Measurements from ENCODE around the gene ITPR1.

ITPR1 gene

GRCh38 chr3:4744405-4745234 is 251.5 kb downstream of the ITPR1 start:
- Histone ChIP-seq H3K27me3 (ENCODE audit: insufficient read depth, poor library complexity, severe bottlenecking) (no peaks in the 10 kb centered on the region), H3K27ac (replicated peaks) (no peak overlapping the region), H3K4me3 (replicated peaks; ENCODE audit: insufficient read depth, low read length) (no peak overlapping the region)
- TF ChIP-seq GABPA (IDR thresholded peaks at IDR 0.05; ENCODE audit: low read depth): no peak
- no peak for TF ChIP-seq CTCF (IDR thresholded peaks at IDR 0.05; ENCODE audit: insufficient read depth, low read length)
- no peak for TF ChIP-seq REST (IDR thresholded peaks at IDR 0.05; ENCODE audit: insufficient replicate concordance, low read depth)
- no peak for TF ChIP-seq POLR2AphosphoS5 (IDR thresholded peaks at IDR 0.05; ENCODE audit: low read depth)
- TF ChIP-seq SPI1 (IDR thresholded peaks at IDR 0.05; ENCODE audit: borderline replicate concordance, low read depth): no peak
- DNase-seq (ENCODE audit: low read depth in 1 of 2, low spot score in 1 of 2): no peak

- no peak overlapping the region for H3K27ac ChIP-seq (replicated peaks)
- no peak for DNase-seq (ENCODE audit: low read depth in 1 of 2, low spot score in 1 of 2)
- no peak overlapping the region for H3K4me3 ChIP-seq (replicated peaks; ENCODE audit: insufficient read depth, low read length)
- H3K27me3 ChIP-seq (ENCODE audit: insufficient read depth, poor library complexity, severe bottlenecking): no peaks in the 10 kb centered on the region
- TF ChIP-seq REST (IDR thresholded peaks at IDR 0.05; ENCODE audit: insufficient replicate concordance, low read depth) (no peak), CTCF (IDR thresholded peaks at IDR 0.05; ENCODE audit: insufficient read depth, low read length) (no peak), SPI1 (IDR thresholded peaks at IDR 0.05; ENCODE audit: borderline replicate concordance, low read depth) (no peak), POLR2AphosphoS5 (IDR thresholded peaks at IDR 0.05; ENCODE audit: low read depth) (no peak), GABPA (IDR thresholded peaks at IDR 0.05; ENCODE audit: low read depth) (no peak)
Observed at GRCh38 chr3:4745235-4745610, 252.1 kb downstream of the ITPR1 start.

GRCh38 chr3:4746241-4746958 is 253.3 kb downstream of the ITPR1 start:
- no peak for DNase-seq (ENCODE audit: low read depth in 1 of 2, low spot score in 1 of 2)
- no peaks in the 10 kb centered on the region for H3K27me3 ChIP-seq (ENCODE audit: insufficient read depth, poor library complexity, severe bottlenecking)

More at GRCh38 chr3:4746241-4746958, 253.3 kb downstream of the ITPR1 start:
- Histone ChIP-seq H3K4me3 (replicated peaks; ENCODE audit: insufficient read depth, low read length) (no peak overlapping the region), H3K27ac (replicated peaks) (no peak overlapping the region)
- TF ChIP-seq CTCF (IDR thresholded peaks at IDR 0.05; ENCODE audit: insufficient read depth, low read length): no peak
- TF ChIP-seq SPI1 (IDR thresholded peaks at IDR 0.05; ENCODE audit: borderline replicate concordance, low read depth): no peak
- no peak for TF ChIP-seq POLR2AphosphoS5 (IDR thresholded peaks at IDR 0.05; ENCODE audit: low read depth)
- no peak for TF ChIP-seq REST (IDR thresholded peaks at IDR 0.05; ENCODE audit: insufficient replicate concordance, low read depth)
- TF ChIP-seq GABPA (IDR thresholded peaks at IDR 0.05; ENCODE audit: low read depth): no peak

Measured in HL-60 (cell line).